HG02970 (cell line): ENCODE data around the gene RBM28.
"Not testable (repeated sequence)": the region's sequence is repeated elsewhere in the genome, so short reads cannot be mapped to it uniquely, and the experiment has no call there.

Source experiments
- ATAC-seq: cut with Tn5 transposase; IDR thresholded peaks from one replicate; pipeline ENCODE4 v1.9.1; 2021; ENCODE audit warnings: mild to moderate bottlenecking, moderate library complexity, moderate number of reproducible peaks; ENCODE audit not compliant: unreplicated experiment, low FRiP score

The RBM28 gene

GRCh38 chr7:128302139-128302538 is 41.6 kb downstream of the RBM28 start:
- ATAC-seq = no peak

DNA sequence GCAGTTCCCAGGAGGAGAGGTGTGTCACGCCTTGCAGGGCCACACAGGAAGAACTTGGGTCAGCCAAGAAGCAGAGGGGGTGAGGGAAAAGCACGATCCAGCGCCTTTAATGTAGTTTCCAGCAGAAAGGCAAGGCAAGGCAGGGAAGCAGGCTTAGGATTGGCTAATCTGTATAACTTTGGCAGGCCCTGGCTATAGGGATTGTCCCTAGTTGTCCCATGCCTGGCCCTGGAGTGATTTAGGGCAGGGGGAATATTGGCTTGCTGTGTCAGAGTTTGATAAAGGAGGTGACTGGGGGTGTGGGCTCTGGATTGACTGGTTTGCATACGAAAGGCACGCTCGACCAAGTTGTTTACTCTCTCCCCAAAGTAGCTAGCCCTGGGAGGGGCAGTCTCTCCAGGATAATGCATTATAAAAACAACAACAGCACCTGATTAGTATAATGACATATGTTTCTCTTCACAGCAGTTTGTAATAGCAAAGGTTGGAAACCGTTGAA is 44.5 kb downstream of the RBM28 start:
- no peak for ATAC-seq

- not testable (repeated sequence) for ATAC-seq
These were observed 45.7 kb downstream of the RBM28 start for GRCh38 chr7:128298004-128298403.

- ATAC-seq = no peak
These were observed 56.2 kb downstream of the RBM28 start for GRCh38 chr7:128287556-128287955.

GRCh38 chr7:128284102-128284501 is 59.6 kb downstream of the RBM28 start:
- ATAC-seq = no peak

DNA sequence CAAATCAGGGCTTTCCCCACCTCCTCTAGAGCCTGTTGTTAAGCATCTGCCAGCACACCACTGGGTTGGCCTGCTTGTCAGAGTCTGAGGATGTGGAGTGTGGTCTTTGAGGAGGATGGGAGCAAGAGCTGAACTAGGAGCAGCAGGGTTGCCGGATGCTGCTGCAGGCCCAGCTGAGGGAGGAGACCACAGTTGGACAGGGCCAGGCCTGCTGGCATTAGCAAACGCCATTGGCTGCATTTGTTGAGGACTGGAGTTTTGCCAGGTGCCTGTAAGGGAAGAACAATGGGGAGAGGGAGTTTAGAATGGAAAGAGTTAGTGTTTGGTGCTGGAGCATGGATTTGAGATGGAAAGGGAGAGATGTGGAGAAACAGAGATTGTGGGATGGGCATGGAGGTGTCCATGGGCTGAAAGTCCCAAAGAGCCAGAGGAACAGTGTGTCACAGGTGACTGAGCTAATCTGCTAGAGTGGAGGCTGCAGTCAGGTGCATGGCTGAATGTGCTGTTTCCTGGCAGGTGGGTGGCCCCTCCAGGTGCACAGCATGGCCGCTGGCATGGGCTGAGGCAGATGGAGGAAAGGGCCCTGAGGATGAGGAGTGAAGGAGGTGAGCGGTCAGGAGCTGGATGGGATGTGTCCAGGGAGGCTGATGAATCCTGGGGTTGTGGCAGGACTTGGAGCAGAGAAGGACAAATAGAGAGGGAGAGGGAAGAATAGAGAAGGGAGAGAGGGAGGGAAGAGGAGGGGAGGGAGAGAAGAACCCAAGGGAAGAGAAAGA is 61.9 kb downstream of the RBM28 start:
- no peak for ATAC-seq

GRCh38 chr7:128280451-128280850 is 63.3 kb downstream of the RBM28 start:
- ATAC-seq = not testable (repeated sequence)

GRCh38 chr7:128279124-128279713 is 64.5 kb downstream of the RBM28 start:
- ATAC-seq = no peak

GRCh38 chr7:128278366-128278765 is 65.3 kb downstream of the RBM28 start:
- ATAC-seq = no peak

DNA sequence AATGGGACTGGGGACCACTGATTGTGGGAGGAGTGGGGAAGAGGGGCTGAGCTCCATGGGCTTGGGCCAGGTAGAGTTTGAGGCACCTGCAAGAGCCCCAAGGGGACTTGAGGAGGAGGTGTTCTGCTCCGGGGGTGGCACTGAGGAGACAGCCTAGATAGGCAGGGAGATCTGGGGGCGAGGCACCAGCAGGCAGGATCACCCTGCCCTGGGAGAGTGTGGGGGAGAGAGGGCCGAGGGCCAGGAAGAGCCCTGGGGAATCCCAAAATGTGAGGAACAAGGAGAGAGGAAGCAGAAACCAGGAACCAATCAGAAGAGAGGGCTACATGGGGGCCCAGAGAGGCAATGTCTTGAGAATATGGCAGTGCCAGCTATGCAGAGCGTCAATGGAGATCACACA is 68.0 kb downstream of the RBM28 start:
- no peak for ATAC-seq

DNA sequence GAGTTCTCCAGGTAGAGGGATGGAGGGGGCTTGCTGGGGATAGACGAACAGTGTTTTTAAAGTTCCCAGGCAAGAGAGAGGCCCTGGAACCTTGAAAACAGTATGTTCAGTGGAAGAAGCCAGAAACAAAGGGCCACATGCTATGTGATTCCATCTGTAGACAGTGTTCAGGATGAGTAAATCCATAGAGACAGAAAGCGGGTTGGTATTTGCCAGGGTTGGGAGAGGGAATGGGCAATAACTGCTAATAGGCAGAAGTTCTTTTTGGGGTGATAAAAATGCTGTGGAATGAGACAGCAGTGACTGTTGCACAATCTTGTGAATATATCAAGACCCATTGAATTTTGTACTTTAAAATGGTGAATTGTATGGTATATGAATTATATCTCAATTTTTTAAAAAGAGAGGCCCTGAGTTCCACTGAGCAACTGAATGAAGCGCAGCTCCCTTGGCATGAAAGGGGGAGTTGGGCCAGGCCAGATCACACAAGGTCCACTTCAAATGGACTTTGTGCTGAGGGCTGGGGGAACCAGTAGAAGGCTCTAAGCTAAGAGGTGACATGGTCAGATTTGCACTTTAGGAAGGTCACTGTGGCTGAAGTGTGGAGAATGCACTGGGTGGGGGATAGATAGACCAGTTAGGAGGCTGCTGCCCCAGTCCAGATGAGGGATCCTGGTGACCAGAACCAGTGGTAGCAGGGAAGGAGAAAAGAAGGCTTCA is 68.7 kb downstream of the RBM28 start:
- ATAC-seq = no peak

DNA sequence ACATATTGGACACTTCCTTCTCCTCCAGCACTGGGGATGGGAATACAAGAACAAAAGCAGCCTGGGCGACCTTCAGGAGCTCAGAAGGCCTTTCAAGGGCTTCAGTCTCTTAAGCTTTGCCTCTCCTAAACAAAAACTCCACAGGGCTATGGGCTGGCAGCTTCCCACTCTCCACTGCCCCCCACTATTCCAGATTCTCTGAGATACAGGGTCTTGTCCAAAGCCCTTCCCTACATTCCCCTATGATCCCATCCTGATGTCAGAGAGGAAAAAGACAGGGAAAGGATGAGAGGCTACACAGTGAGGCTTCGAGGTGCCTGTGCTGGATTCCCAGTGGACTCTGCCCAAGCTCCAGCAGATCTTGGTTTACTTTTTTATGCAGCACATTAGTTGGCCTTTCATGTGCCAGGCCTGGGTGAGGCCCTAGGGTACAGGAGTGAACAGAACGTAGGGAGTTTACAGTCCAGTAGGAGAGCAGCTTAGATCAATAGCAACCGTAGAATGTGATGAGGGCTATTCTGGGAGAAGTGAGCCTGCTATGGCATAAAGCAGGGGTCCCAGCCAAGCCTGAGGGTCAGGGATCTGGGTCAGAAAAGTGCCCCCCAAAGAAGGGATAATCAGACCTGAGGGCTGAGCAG is 69.3 kb downstream of the RBM28 start:
- ATAC-seq = no peak

GRCh38 chr7:128271942-128272481 is 71.7 kb downstream of the RBM28 start:
- no peak for ATAC-seq

- no peak for ATAC-seq
These were observed 72.2 kb downstream of the RBM28 start for GRCh38 chr7:128271471-128271941.

DNA sequence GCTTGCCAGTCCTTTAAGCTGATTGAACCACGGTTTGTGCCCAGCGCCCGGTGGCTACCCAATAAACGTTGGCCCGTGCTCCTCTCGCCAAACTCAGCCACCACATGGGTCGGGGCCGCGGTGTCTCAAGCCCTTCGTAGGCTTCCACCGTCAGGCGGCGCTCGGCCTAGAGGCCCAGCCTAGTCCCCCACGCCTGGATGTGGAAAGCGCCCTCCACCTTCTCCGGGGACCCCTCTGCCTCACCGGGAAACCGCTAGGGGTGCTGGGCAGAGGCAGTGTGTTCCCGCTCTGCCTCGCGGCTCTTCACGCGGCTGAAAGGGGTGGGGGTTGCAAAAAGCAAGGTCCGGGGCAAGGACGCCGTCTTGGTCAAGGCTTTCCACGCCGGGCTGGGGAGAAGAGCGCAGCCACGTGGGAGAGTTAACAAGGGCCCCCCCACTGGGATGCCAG is 72.9 kb downstream of the RBM28 start:
- ATAC-seq = no peak

DNA sequence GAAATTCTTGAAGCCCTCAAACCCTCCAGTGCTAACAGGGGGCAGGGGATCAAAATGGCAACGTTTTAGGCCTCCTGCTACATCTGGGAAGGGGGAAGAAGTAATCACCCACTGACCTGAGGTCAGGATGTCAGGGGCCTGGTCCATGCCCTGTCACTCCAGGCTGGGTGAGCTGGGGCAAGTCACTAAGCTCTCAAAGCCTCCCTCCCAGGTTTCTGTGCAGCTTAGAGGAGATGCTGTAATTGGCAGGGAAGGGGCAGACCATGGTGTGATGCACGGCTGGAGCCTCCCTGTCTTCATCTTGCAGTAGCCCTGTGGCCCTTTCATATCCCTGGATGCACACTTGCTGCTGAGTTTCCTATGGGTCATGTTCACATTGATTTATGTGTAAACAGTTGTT is 75.5 kb downstream of the RBM28 start:
- no peak for ATAC-seq

DNA sequence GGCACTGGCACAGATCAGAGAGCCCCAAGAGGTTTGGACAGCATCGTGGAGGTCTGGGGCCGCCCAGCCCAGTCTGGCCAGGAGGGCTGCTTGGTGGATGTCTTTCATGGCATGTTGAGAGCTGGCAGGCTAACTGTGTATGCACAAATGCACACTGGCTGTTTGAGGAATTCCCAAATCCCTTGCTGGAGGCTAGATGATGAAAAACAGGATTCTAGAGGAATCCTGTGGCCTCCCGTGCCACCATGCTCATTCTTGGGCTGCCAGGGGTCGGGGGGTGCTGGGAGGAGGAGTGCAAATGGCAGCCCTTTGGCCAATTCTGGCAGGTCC is 76.1 kb downstream of the RBM28 start:
- ATAC-seq = no peak

DNA sequence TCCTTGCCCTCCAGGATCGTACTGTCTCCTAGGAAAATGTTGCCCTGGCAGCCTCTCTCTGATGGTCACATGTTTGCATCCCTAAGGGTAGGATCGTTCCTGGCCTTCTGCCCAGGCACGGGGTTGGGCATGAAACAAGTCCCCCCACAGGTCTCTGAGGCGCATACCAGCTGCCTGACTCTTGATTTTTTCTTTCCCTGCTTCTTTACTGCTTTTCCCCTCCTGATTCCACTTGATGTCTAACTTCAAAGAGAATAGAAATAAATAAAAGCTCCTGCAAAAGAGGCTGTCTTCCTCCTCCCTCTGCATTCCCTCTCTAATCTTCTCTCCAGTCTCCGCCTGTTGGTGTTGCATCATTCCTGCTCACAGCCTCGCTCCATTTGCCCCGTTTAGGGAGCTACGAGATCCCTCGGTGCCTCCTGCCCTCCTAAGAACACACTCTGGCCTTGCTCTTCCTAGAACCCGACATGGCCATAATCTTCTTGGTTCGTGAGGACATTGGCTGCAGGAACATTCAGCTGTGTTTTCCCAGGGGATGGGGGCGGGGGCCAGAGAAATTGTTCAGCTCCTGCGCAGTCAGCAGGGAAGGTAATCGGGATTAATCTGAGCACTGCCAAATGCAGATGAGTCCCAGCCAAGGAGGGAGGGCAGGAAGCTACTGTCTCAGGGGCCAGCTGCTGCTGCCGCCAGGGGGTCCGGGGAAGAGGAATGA is 76.7 kb downstream of the RBM28 start:
- no peak for ATAC-seq

DNA sequence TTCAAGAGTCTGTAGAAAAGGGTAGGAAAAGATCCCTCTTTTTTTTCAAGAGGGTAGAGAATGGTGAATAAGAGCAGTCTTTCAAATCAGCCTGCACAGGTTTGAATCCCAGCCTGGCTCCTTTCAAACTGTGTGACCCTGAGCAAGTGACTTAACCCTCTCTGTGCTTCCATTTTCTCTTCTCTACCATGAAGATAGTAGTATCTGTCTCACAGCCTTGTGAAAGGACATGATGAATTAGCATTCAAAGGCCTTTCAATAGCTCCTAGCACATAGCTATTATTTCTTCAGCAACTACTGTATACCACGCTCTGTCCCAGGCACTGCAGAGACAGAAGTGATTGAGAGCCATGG is 77.2 kb downstream of the RBM28 start:
- no peak for ATAC-seq

DNA sequence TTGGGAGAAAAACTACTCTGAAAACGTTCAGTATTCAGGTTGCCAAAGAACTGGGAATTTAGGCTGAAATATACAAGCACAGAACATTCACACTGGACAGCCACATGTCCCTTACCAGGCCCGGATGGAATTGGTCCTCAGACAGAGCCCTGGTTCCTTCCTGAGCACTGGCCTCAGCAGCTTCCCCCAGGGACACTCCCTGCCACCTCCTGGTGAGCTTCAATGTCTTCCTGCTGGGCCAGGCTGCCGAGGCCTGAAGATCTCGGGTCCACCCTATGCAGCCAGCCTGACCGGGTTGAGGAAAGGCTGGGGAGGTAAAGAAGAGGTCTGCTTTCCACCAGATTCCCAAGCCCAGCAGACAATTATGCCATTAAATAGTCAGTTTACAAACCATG is 77.8 kb downstream of the RBM28 start:
- no peak for ATAC-seq
